T-helper 17 cell (primary cell): Measurements from ENCODE around the gene PRKCZ. TPM values are rescaled to one million over a fixed set of nuclear protein-coding genes. Genes with fewer than 3 reads are reported as not detected.
A peak's percentile ranks its signal among the peaks of the same experiment; 100 is the strongest.

ENCODE experiments used
- ATAC-seq: fragments of 150-1000 bp; cut with Tn5 transposase; 2 replicates; pipeline ENCODE4 v1.10.0; 2021; ENCODE audit warnings: mild to moderate bottlenecking, moderate library complexity
- DNase-seq, 3 donors: peaks; one replicate each; pipeline versions ENCODE4 v3.0.0 to v3.0.0-alpha.2; 2020 to 2021
- H3K9me3 ChIP-seq: one replicate; pipeline ENCODE4 v1.7.0; 2013; ENCODE audit warnings: low read length, mild to moderate bottlenecking; ENCODE audit not compliant: control insufficient read depth, poor library complexity, severe bottlenecking
- H3K27ac Mint-ChIP-seq: one replicate; pipeline ENCODE4 v1.8.0; 2022; ENCODE audit warnings: mild to moderate bottlenecking, moderate library complexity, mixed read lengths
- H3K27me3 Mint-ChIP-seq: one replicate; pipeline ENCODE4 v1.8.0; 2022; ENCODE audit warnings: mixed read lengths
- H3K36me3 Mint-ChIP-seq: one replicate; pipeline ENCODE4 v1.8.0; 2022; ENCODE audit warnings: low read depth, mixed read lengths
- H3K4me1 Mint-ChIP-seq: one replicate; pipeline ENCODE4 v1.8.0; 2022; ENCODE audit warnings: mild to moderate bottlenecking, mixed read lengths
- H3K4me3 Mint-ChIP-seq: one replicate; pipeline ENCODE4 v1.8.0; 2022; ENCODE audit warnings: mild to moderate bottlenecking, moderate library complexity, mixed read lengths
- total RNA-seq, 4 donors: library from RNA in 2 of 4; stranded (reverse) in 2 of 4; gene quantifications; one replicate each; pipeline ENCODE4 v1.2.3 and lab custom pipeline; 2022 to 2026

PRKCZ gene
- total RNA-seq, 2 donors from 2014 or later, result 26.0 to 33.5 TPM

GRCh38 chr1:2044510-2045319 lies 5.5 kb upstream of the PRKCZ start:
- no peak overlapping the region for H3K27ac Mint-ChIP-seq
- peaks cover 2% of the 10 kb centered on the region for H3K36me3 Mint-ChIP-seq
- DNase-seq, result peak; percentile 80 to 87 (median 87)
- peak; percentile 92 for ATAC-seq
- H3K4me1 Mint-ChIP-seq, result peaks cover 25% of the 10 kb centered on the region
- peak overlapping the region; percentile 68 for H3K4me3 Mint-ChIP-seq
- H3K27me3 Mint-ChIP-seq, result peaks cover 6% of the 10 kb centered on the region
- H3K9me3 ChIP-seq, result no peaks in the 10 kb centered on the region

GRCh38 chr1:2045468-2046173 lies 4.6 kb upstream of the PRKCZ start:
- DNase-seq (no peak), ATAC-seq (no peak)
- Mint-ChIP-seq H3K4me1 (peaks cover 25% of the 10 kb centered on the region), H3K4me3 (peak overlapping the region; percentile 68), H3K27ac (peak overlapping the region; percentile 9), H3K27me3 (peaks cover 6% of the 10 kb centered on the region), H3K36me3 (peaks cover 2% of the 10 kb centered on the region)
- H3K9me3 ChIP-seq, result no peaks in the 10 kb centered on the region

GRCh38 chr1:2046174-2046917 lies 3.9 kb upstream of the PRKCZ start:
- H3K27me3 Mint-ChIP-seq, result peaks cover 6% of the 10 kb centered on the region
- no peak for ATAC-seq
- no peaks in the 10 kb centered on the region for H3K9me3 ChIP-seq
- H3K4me3 Mint-ChIP-seq, result no peak overlapping the region
- peaks cover 25% of the 10 kb centered on the region for H3K4me1 Mint-ChIP-seq
- peaks cover 2% of the 10 kb centered on the region for H3K36me3 Mint-ChIP-seq
- peak overlapping the region; percentile 9 for H3K27ac Mint-ChIP-seq
- DNase-seq, result no peak

DNA sequence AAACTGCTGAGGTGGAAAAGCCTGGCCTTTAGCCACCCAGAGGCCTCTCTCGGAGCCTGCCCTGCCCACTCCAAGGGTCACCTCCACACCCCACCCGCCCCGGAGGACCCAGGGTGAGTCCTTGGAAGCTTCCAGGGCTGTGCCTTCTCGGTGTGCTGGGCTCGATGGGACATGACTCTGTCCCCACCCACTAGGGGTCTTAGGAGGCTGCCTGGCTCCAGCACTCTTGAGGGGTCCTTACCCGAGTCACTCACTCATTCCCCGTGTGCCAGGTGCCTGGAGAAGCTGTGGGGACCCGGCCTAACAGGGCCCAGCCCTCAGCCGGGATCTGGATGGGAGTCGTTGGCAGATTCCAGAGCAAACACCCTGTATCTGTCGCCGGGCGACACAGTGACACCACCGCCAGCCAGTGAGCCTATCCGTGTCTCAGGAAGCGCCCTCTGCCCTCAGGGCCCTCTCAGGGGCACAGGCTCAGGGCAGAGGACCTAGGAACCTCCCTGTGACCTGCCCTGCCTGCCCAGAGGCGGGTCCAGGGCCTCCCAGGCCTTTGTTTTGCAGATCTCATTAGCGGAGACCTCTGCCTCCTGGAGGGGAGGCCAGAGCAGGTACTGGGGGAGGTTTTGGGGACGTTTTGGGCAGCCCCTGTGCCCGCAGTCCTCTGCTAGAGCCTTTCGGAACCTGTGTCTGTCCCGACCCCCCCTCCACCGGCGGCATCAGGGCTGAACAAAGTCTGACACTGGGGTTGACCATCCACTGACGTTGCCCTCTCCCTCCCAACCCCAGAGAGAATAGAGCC lies 3.1 kb upstream of the PRKCZ start:
- no peaks in the 10 kb centered on the region for H3K9me3 ChIP-seq
- DNase-seq (no peak), ATAC-seq (no peak)
- H3K4me1 Mint-ChIP-seq, result peaks cover 31% of the 10 kb centered on the region
- H3K36me3 Mint-ChIP-seq, result peaks cover 2% of the 10 kb centered on the region
- peaks cover 6% of the 10 kb centered on the region for H3K27me3 Mint-ChIP-seq
- H3K4me3 Mint-ChIP-seq, result no peak overlapping the region
- no peak overlapping the region for H3K27ac Mint-ChIP-seq

DNA sequence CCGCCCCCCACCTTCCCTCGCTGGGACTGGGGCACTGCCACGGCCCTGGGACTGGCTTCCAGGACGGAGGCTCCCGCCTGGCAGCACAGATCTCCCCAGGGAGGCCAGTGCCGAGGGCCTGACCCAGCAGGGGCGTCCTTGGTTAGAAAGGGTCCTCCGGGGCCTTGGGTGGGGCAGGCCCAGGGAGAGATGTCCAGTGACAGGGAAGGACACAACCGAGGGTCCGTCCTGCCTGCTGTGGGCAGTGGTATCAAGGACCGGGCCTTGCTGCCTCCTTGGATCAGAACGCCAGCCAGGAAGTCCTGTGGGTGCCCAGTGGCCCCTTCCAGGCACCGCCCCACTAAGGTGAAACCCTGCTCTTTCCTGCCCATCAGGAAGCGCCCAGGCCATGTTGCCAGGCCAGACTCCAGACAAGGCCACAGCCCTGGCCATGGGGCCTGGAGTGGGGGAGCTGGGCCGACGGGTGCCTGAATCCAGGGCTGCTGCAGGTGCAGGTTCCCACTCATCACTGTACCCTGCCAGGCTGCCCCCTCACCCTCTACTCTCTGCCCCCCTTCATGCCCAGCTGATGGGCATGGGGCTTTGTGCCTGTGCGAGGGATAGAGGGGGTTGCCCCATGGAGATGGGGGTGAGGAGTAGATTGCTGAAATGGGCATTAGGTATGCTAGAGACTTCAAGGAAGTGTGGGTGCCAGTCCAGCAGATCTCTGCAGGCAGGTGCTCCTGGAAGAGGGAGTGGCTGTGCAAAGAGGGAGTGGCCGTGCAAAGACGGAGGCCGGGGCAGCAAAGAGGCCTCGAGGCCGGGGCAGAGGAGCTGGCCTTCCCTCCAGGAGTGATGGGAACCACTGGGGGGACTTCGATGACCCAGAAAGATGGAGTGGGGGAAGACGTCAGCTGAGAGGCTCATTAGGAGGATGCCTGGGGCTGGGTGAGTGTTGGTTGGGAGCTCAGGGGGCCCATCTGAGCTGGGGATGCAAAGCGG lies 2.2 kb upstream of the PRKCZ start:
- DNase-seq, result no peak
- Mint-ChIP-seq H3K4me1 (peaks cover 39% of the 10 kb centered on the region), H3K27ac (peak overlapping the region; percentile 9), H3K4me3 (peak overlapping the region; percentile 90), H3K36me3 (peaks cover 2% of the 10 kb centered on the region), H3K27me3 (peaks cover 6% of the 10 kb centered on the region)
- H3K9me3 ChIP-seq, result no peaks in the 10 kb centered on the region
- ATAC-seq, result no peak

- Mint-ChIP-seq H3K27ac (peak overlapping the region; percentile 9), H3K4me1 (peaks cover 35% of the 10 kb centered on the region)
Observed at GRCh38 chr1:2049225-2049717, 940 bp upstream of the PRKCZ start.

DNA sequence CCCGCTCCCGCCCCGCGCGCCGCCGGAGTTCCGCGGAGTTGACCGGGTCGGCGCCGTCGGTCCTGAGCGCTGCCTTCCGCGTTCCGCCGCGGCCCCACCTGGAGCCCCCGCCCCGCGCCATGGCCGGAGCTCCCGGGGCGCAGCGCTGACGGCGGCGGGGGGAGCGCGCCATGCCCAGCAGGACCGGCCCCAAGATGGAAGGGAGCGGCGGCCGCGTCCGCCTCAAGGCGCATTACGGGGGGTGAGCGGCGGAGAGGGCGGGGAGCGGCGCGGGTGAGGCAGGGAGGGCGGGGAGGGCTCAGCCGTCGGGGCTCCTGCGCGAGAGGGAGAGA lies 216 bp downstream of the PRKCZ start:
- H3K9me3 ChIP-seq, result no peaks in the 10 kb centered on the region
- peak; percentile 36 for ATAC-seq
- H3K27ac Mint-ChIP-seq, result no peak overlapping the region
- H3K4me3 Mint-ChIP-seq, result peak overlapping the region; percentile 78
- H3K36me3 Mint-ChIP-seq, result no peaks in the 10 kb centered on the region
- peaks cover 32% of the 10 kb centered on the region for H3K4me1 Mint-ChIP-seq
- H3K27me3 Mint-ChIP-seq, result peaks cover 6% of the 10 kb centered on the region
- DNase-seq, result no peak

More at GRCh38 chr1:2049225-2049717, 940 bp upstream of the PRKCZ start:
- DNase-seq (no peak), ATAC-seq (no peak)
- H3K9me3 ChIP-seq, result no peaks in the 10 kb centered on the region
- peaks cover 6% of the 10 kb centered on the region for H3K27me3 Mint-ChIP-seq
- no peaks in the 10 kb centered on the region for H3K36me3 Mint-ChIP-seq
- H3K4me3 Mint-ChIP-seq, result peak overlapping the region; percentile 90

- Mint-ChIP-seq H3K36me3 (no peaks in the 10 kb centered on the region), H3K4me1 (peaks cover 27% of the 10 kb centered on the region), H3K4me3 (peak overlapping the region; percentile 78), H3K27me3 (peaks cover 6% of the 10 kb centered on the region), H3K27ac (peak overlapping the region; percentile 72)
- DNase-seq (no peak), ATAC-seq (no peak)
- no peaks in the 10 kb centered on the region for H3K9me3 ChIP-seq
Observed at GRCh38 chr1:2050793-2051682, 827 bp downstream of the PRKCZ start.

- peaks cover 25% of the 10 kb centered on the region for H3K4me1 Mint-ChIP-seq
- no peak for ATAC-seq
- H3K27ac Mint-ChIP-seq, result peak overlapping the region; percentile 72
- DNase-seq, result no peak
- peak overlapping the region; percentile 81 for H3K4me3 Mint-ChIP-seq
- H3K9me3 ChIP-seq, result no peaks in the 10 kb centered on the region
- H3K27me3 Mint-ChIP-seq, result peaks cover 6% of the 10 kb centered on the region
- H3K36me3 Mint-ChIP-seq, result no peaks in the 10 kb centered on the region
Observed at GRCh38 chr1:2052054-2052679, 2.0 kb downstream of the PRKCZ start.

- ATAC-seq (no peak), DNase-seq (no peak)
- H3K27me3 Mint-ChIP-seq, result peaks cover 6% of the 10 kb centered on the region
- H3K4me1 Mint-ChIP-seq, result peaks cover 25% of the 10 kb centered on the region
- no peaks in the 10 kb centered on the region for H3K9me3 ChIP-seq
- H3K27ac Mint-ChIP-seq, result peak overlapping the region; percentile 72
- no peaks in the 10 kb centered on the region for H3K36me3 Mint-ChIP-seq
- peak overlapping the region; percentile 81 for H3K4me3 Mint-ChIP-seq
Observed at GRCh38 chr1:2052756-2053155, 2.5 kb downstream of the PRKCZ start.

- H3K4me3 Mint-ChIP-seq, result peak overlapping the region; percentile 59
- H3K27ac Mint-ChIP-seq, result no peak overlapping the region
- H3K9me3 ChIP-seq, result no peaks in the 10 kb centered on the region
- DNase-seq, result no peak
- peaks cover 4% of the 10 kb centered on the region for H3K27me3 Mint-ChIP-seq
- peaks cover 25% of the 10 kb centered on the region for H3K4me1 Mint-ChIP-seq
- H3K36me3 Mint-ChIP-seq, result no peaks in the 10 kb centered on the region
- ATAC-seq, result no peak
Observed at GRCh38 chr1:2053217-2053616, 3.0 kb downstream of the PRKCZ start.
